IPS-18c (cell line): ENCODE results near the gene NBEA.

Experiments
- H3K4me3 ChIP-seq: 2 replicates; pipeline ENCODE4 v1.7.0; 2013; ENCODE audit warnings: low read depth, mild to moderate bottlenecking, low read length, moderate library complexity; ENCODE audit not compliant: insufficient read depth
- H3K9me3 ChIP-seq: one replicate; pipeline ENCODE4 v1.6.1; 2013; ENCODE audit warnings: mild to moderate bottlenecking, low read length, moderate library complexity; ENCODE audit not compliant: control insufficient read depth, insufficient read depth

Gene NBEA

GRCh38 chr13:35481777-35482176 is 539.7 kb downstream of the NBEA start:
- no peaks in the 10 kb centered on the region for H3K9me3 ChIP-seq
- H3K4me3 ChIP-seq = no peak overlapping the region

- no peak overlapping the region for H3K4me3 ChIP-seq
- no peaks in the 10 kb centered on the region for H3K9me3 ChIP-seq
These were observed 540.5 kb downstream of the NBEA start for GRCh38 chr13:35482527-35482926.

- no peak overlapping the region for H3K4me3 ChIP-seq
- H3K9me3 ChIP-seq = no peaks in the 10 kb centered on the region
These were observed 541.7 kb downstream of the NBEA start for GRCh38 chr13:35483761-35484160.

- no peak overlapping the region for H3K4me3 ChIP-seq
- no peaks in the 10 kb centered on the region for H3K9me3 ChIP-seq
These were observed 542.3 kb downstream of the NBEA start for GRCh38 chr13:35484384-35484783.

- H3K4me3 ChIP-seq = no peak overlapping the region
- H3K9me3 ChIP-seq = no peaks in the 10 kb centered on the region
These were observed 543.4 kb downstream of the NBEA start for GRCh38 chr13:35485424-35485823.

GRCh38 chr13:35489050-35489449 is 547.0 kb downstream of the NBEA start:
- Histone ChIP-seq H3K9me3 (no peaks in the 10 kb centered on the region), H3K4me3 (no peak overlapping the region)

GRCh38 chr13:35496006-35496405 is 553.9 kb downstream of the NBEA start:
- Histone ChIP-seq H3K9me3 (no peaks in the 10 kb centered on the region), H3K4me3 (no peak overlapping the region)

GRCh38 chr13:35496761-35497386 is 554.8 kb downstream of the NBEA start:
- Histone ChIP-seq H3K9me3 (no peaks in the 10 kb centered on the region), H3K4me3 (no peak overlapping the region)

GRCh38 chr13:35498231-35498630 is 556.2 kb downstream of the NBEA start:
- Histone ChIP-seq H3K4me3 (no peak overlapping the region), H3K9me3 (no peaks in the 10 kb centered on the region)

- Histone ChIP-seq H3K9me3 (no peaks in the 10 kb centered on the region), H3K4me3 (no peak overlapping the region)
These were observed 557.2 kb downstream of the NBEA start for GRCh38 chr13:35499196-35499662.

- H3K9me3 ChIP-seq = no peaks in the 10 kb centered on the region
- no peak overlapping the region for H3K4me3 ChIP-seq
These were observed 557.6 kb downstream of the NBEA start for GRCh38 chr13:35499676-35500075.

- H3K4me3 ChIP-seq = no peak overlapping the region
- H3K9me3 ChIP-seq = no peaks in the 10 kb centered on the region
These were observed 558.1 kb downstream of the NBEA start for GRCh38 chr13:35500144-35500543.

- H3K4me3 ChIP-seq = no peak overlapping the region
- H3K9me3 ChIP-seq = no peaks in the 10 kb centered on the region
These were observed 559.7 kb downstream of the NBEA start for GRCh38 chr13:35501661-35502235.

GRCh38 chr13:35502456-35502855 is 560.4 kb downstream of the NBEA start:
- no peaks in the 10 kb centered on the region for H3K9me3 ChIP-seq
- H3K4me3 ChIP-seq = no peak overlapping the region

- no peaks in the 10 kb centered on the region for H3K9me3 ChIP-seq
- H3K4me3 ChIP-seq = no peak overlapping the region
These were observed 570.3 kb downstream of the NBEA start for GRCh38 chr13:35512271-35512920.

- Histone ChIP-seq H3K4me3 (no peak overlapping the region), H3K9me3 (no peaks in the 10 kb centered on the region)
These were observed 572.0 kb downstream of the NBEA start for GRCh38 chr13:35514061-35514477.

GRCh38 chr13:35514801-35515502 is 572.9 kb downstream of the NBEA start:
- no peak overlapping the region for H3K4me3 ChIP-seq

More at GRCh38 chr13:35514801-35515502, 572.9 kb downstream of the NBEA start:
- H3K9me3 ChIP-seq = no peaks in the 10 kb centered on the region
